Common myeloid progenitor, CD34-positive (primary cell): ENCODE results near the gene S100A11.

Experiments used
- CTCF ChIA-PET: fragments of 350-600 bp; sonication (Branson Sonifier 250); formaldehyde crosslinking; loops from one replicate; lab custom pipeline; 2021; ENCODE audit warnings: antibody characterized with exemption; lab: Charles Lee
- POLR2A ChIA-PET: fragments of 350-600 bp; sonication (Branson Sonifier 250); formaldehyde crosslinking; loops from one replicate; lab custom pipeline; 2021; ENCODE audit warnings: antibody characterized with exemption; lab: Charles Lee
- DNase-seq, 3 donors: peaks; one replicate each; pipeline versions ENCODE4 v3.0.0 to v3.0.0-alpha.2; 2013
- H3K27ac ChIP-seq, 2 experiments: 1 replicate in 1 of 2; 2 replicates in 1 of 2; pipeline ENCODE4 v1.7.0; 2013; ENCODE audit warnings: inconsistent platforms in 2 of 2, low read length in 2 of 2, mild to moderate bottlenecking in 2 of 2, low read depth in 1 of 2, moderate library complexity in 1 of 2; ENCODE audit not compliant: severe bottlenecking in 2 of 2, insufficient read depth in 1 of 2, poor library complexity in 1 of 2
- H3K27me3 ChIP-seq, 5 experiments: replicated peaks in 2 of 5; 1 replicate in 3 of 5; 2 replicates in 2 of 5; pipeline versions ENCODE4 v1.6.1 to v1.7.0; 2013; ENCODE audit warnings: low read length in 4 of 5, mild to moderate bottlenecking in 2 of 5, moderate library complexity in 2 of 5, inconsistent platforms in 1 of 5; ENCODE audit not compliant: insufficient read depth in 5 of 5, control insufficient read depth in 4 of 5
- H3K36me3 ChIP-seq, 4 experiments: 1 replicate in 2 of 4; 2 replicates in 2 of 4; pipeline versions ENCODE4 v1.6.1 to v1.7.0; 2013; ENCODE audit warnings: low read length in 3 of 4, control low read depth in 1 of 4, mild to moderate bottlenecking in 1 of 4; ENCODE audit not compliant: control insufficient read depth in 4 of 4, insufficient read depth in 4 of 4
- H3K4me1 ChIP-seq, 4 experiments: 1 replicate in 3 of 4; 2 replicates in 1 of 4; pipeline versions ENCODE4 v1.6.1 to v1.7.1; 2013; ENCODE audit warnings: low read length in 3 of 4, mild to moderate bottlenecking in 3 of 4, control low read depth in 1 of 4, inconsistent platforms in 1 of 4, moderate library complexity in 1 of 4; ENCODE audit not compliant: control insufficient read depth in 4 of 4, insufficient read depth in 4 of 4; ENCODE audit errors: control extremely low read depth in 1 of 4
- H3K4me3 ChIP-seq, 7 experiments: 1 replicate in 4 of 7; 2 replicates in 3 of 7; pipeline versions ENCODE4 v1.5.1 to v1.7.0; 2013; ENCODE audit warnings: mild to moderate bottlenecking in 7 of 7, low read length in 6 of 7, moderate library complexity in 6 of 7, inconsistent platforms in 2 of 7, low read depth in 2 of 7, control low read depth in 1 of 7; ENCODE audit not compliant: insufficient read depth in 4 of 7, control insufficient read depth in 1 of 7; ENCODE audit errors: extremely low read depth in 1 of 7
- H3K9me3 ChIP-seq, 5 experiments: 1 replicate in 4 of 5; 2 replicates in 1 of 5; pipeline versions ENCODE4 v1.6.1 to v1.7.1; 2013; ENCODE audit warnings: low read length in 4 of 5, mild to moderate bottlenecking in 2 of 5, inconsistent platforms in 1 of 5, low read depth in 1 of 5, moderate library complexity in 1 of 5; ENCODE audit not compliant: control insufficient read depth in 4 of 5, insufficient read depth in 2 of 5; ENCODE audit errors: control extremely low read depth in 1 of 5
- WGBS: methylation state at CpG from one replicate; pipeline ENCODE4 v1.1.5; 2013; ENCODE audit not compliant: insufficient coverage; 5-methylcytosine and 5-hydroxymethylcytosine counted together

S100A11 gene

DNA sequence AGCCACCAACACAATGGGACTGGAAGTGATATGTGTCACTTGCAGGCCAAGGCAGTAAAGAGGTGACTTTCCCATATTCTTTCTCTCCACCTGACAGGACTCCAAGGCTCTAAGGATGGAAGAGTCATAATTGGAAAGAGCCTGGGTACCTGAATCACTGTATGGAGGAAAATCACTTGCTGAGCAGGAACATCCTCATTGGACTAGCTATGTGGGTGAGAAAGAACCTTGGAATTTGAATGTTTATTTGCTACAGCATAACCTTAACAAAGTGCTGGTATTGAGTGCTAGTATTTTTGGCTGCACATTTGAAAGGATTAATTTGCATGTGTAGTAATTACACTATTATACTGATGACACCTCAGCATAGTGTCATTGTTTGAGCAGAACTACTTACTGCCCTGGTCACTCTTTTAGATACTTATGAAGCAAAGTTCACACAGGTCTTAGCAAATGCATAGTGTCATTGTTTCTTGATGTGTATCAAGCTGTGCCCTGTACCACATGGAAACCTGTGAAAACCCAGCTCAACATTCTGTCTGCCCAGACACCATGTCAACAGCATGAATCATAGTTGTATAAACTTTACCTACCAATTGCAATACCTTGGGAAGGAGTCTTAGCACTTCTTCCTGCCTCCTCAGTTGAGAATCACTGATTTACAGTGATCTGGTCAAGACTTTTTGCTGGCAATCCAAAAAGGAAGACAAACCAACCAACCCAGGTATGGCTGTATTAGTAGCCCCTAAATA lies 38.0 kb downstream of the S100A11 start:
- CTCF ChIA-PET, result interaction anchor here (1.2 to 8.9 kb wide), 14 partner anchors 11 to 116 kb away, joined by 3 to 183 read pairs (median 20); no protein-coding TSS in a partner anchor
- Histone ChIP-seq H3K4me1 (peaks cover 0 to 7% (median 6%) of the 10 kb centered on the region in 4 experiments), H3K27me3 (peaks cover 0 to 19% (median 9%) of the 10 kb centered on the region in 5 experiments), H3K36me3 (no peaks in the 10 kb centered on the region), H3K27ac (no peak overlapping the region), H3K9me3 (no peaks in the 10 kb centered on the region), H3K4me3 (no peak overlapping the region)
- POLR2A ChIA-PET, result no interaction called here
- DNase-seq, result no peak

GRCh38 chr1:151997284-151997570 lies 39.6 kb downstream of the S100A11 start:
- no peaks in the 10 kb centered on the region for H3K9me3 ChIP-seq
- no peak overlapping the region for H3K27ac ChIP-seq
- DNase-seq, result no peak
- no peak overlapping the region for H3K4me3 ChIP-seq
- ChIA-PET CTCF (interaction anchor here (2.0 to 8.9 kb wide), 7 partner anchors 16 to 108 kb away, joined by 9 to 183 read pairs (median 95); no protein-coding TSS in a partner anchor), POLR2A (no interaction called here)
- H3K27me3 ChIP-seq, result peaks cover 0 to 26% (median 7%) of the 10 kb centered on the region in 5 experiments
- 100% methylated on average over 1 of the region's 1 CpG for WGBS
- peaks cover 0 to 19% (median 17%) of the 10 kb centered on the region in 4 experiments for H3K4me1 ChIP-seq
- H3K36me3 ChIP-seq, result no peaks in the 10 kb centered on the region

GRCh38 chr1:151995774-151996173 lies 41.0 kb downstream of the S100A11 start:
- DNase-seq, result no peak
- CTCF ChIA-PET, result interaction anchor here (0.8 to 8.9 kb wide), 15 partner anchors 8 to 114 kb away, joined by 3 to 162 read pairs (median 5); no protein-coding TSS in a partner anchor
- WGBS, result 100% methylated on average over 1 of the region's 2 CpGs

DNA sequence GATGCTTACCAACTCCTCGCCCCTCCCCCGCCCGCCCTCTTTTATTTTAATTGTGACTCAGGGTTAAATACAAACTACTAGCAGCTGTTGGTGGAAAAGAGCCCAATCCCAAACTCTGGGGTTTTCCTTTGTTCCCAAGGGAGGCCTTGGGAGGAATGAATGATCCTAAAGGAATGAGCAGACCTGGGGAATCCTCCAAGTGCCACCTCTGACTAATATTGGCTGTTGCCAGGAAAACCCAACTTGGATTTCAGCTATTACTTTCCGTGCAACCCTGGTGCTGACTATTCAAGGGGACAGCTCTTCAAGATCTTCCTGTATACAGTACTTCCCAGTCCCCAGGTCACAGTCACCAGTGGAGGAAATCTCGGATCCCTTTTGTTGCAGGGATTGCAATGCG lies 41.8 kb downstream of the S100A11 start:
- DNase-seq, result peak in 1 of 3 donors; percentile 28
- 93% methylated on average over 3 of the region's 6 CpGs for WGBS
- ChIA-PET POLR2A (no interaction called here), CTCF (interaction anchor here (0.7 to 5.3 kb wide), 10 partner anchors 10 to 113 kb away, joined by 3 to 36 read pairs (median 4); no protein-coding TSS in a partner anchor)
- Histone ChIP-seq H3K27ac (no peak overlapping the region), H3K4me3 (no peak overlapping the region), H3K4me1 (peaks cover 0 to 25% (median 20%) of the 10 kb centered on the region in 4 experiments), H3K27me3 (peaks cover 0 to 46% (median 7%) of the 10 kb centered on the region in 5 experiments), H3K9me3 (no peaks in the 10 kb centered on the region), H3K36me3 (peaks cover 0 to 4% (median 2%) of the 10 kb centered on the region in 4 experiments)

More at GRCh38 chr1:151995774-151996173, 41.0 kb downstream of the S100A11 start:
- no peaks in the 10 kb centered on the region for H3K9me3 ChIP-seq
- POLR2A ChIA-PET, result no interaction called here
- peaks cover 0 to 25% (median 20%) of the 10 kb centered on the region in 4 experiments for H3K4me1 ChIP-seq
- H3K36me3 ChIP-seq, result peaks cover 0 to 2% (median 0%) of the 10 kb centered on the region in 4 experiments
- peaks cover 0 to 40% (median 7%) of the 10 kb centered on the region in 5 experiments for H3K27me3 ChIP-seq
- no peak overlapping the region for H3K4me3 ChIP-seq
- no peak overlapping the region for H3K27ac ChIP-seq

GRCh38 chr1:151993734-151994496 lies 42.9 kb downstream of the S100A11 start, which contains the start of gene S100A10:
Gene S100A10, minus strand, starts transcription at chr1:151993859. Its CDS starts 7,629 bp downstream, at chr1:151986230.
- peaks cover 0 to 46% (median 5%) of the 10 kb centered on the region in 5 experiments for H3K27me3 ChIP-seq
- peaks cover 0 to 5% (median 2%) of the 10 kb centered on the region in 4 experiments for H3K36me3 ChIP-seq
- WGBS, result 2% methylated on average over 43 of the region's 69 CpGs
- DNase-seq, result peak; percentile 50 to 77 (median 70)
- ChIA-PET POLR2A (interaction anchor here (0.5 to 1.5 kb wide), 2 partner anchors 38 to 73 kb away, joined by 3 read pairs; no protein-coding TSS in a partner anchor), CTCF (interaction anchor here (0.7 to 5.3 kb wide), 6 partner anchors 8 to 86 kb away, joined by 3 to 27 read pairs (median 3); no protein-coding TSS in a partner anchor)
- H3K27ac ChIP-seq, result peak within 1 kb of the TSS in 1 of 2 experiments; percentile 7
- no peaks in the 10 kb centered on the region for H3K9me3 ChIP-seq
- H3K4me1 ChIP-seq, result peaks cover 0 to 31% (median 22%) of the 10 kb centered on the region in 4 experiments
- peak within 1 kb of the TSS; percentile 28 to 86 (median 72) for H3K4me3 ChIP-seq

DNA sequence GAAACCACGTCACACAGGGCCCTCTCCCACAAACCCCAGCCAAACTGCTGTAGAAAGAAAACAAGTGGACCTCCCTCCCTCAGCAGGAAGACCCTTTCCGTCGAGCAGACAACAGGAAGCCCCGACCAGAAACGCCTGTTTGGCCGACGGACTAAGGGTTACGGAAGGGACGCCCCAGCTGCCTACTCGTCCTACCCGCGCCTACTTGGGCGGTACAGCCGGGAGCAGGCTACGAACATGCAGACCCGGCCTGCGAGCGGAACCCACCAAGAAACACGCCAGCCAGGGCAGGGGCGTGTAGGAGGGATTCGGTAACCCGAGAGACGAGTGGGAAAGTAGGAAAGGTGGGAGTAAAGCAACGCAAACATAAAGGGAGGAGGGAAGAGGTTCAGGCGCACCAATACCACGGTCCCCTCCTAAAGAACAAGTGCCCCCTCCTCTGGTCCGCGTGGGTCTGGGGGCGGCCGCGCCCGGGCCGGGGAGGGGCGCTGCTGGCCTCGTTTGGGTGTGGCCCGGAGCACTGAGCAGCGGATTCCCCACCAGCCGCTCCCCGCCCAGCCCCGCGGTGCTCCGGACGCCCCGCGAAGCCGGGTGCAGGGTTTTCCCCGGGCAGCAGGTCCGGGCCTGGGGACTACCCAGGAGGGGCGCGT lies 43.6 kb downstream of the S100A11 start:
- CTCF ChIA-PET, result interaction anchor here (0.7 to 17.5 kb wide), 7 partner anchors 8 to 85 kb away, joined by 3 to 141 read pairs (median 7); no protein-coding TSS in a partner anchor
- under 1% methylated on average over 39 of the region's 50 CpGs for WGBS
- peak in 2 of 3 donors; percentile 40 to 43 for DNase-seq
- H3K36me3 ChIP-seq, result peaks cover 0 to 5% (median 2%) of the 10 kb centered on the region in 4 experiments
- POLR2A ChIA-PET, result interaction anchor here (0.5 to 1.5 kb wide), 2 partner anchors 37 to 73 kb away, joined by 3 read pairs; no protein-coding TSS in a partner anchor
- peaks cover 0 to 31% (median 23%) of the 10 kb centered on the region in 4 experiments for H3K4me1 ChIP-seq
- H3K9me3 ChIP-seq, result no peaks in the 10 kb centered on the region
- peak overlapping the region; percentile 28 to 86 (median 72) for H3K4me3 ChIP-seq
- peak overlapping the region in 1 of 2 experiments; percentile 7 for H3K27ac ChIP-seq
- peaks cover 0 to 46% (median 5%) of the 10 kb centered on the region in 5 experiments for H3K27me3 ChIP-seq
